Activated gamma-delta T cell (primary cell): ENCODE results near the gene UBALD2.
"Not testable (repeated sequence)": the region's sequence is repeated elsewhere in the genome, so short reads cannot be mapped to it uniquely, and the experiment has no call there.

Source experiments
- DNase-seq: peaks from one replicate; lab custom pipeline; 2025; lab: John Stamatoyannopoulos, UW
- total RNA-seq, 2 donors: gene quantifications; one replicate each; lab custom pipeline; 2026; lab: John Stamatoyannopoulos, UW

The UBALD2 gene
- total RNA-seq, result 30.1 to 32.0 reads per million in 2 donors

GRCh38 chr17:76264755-76265623 lies at the start of gene UBALD2:
TSS of gene UBALD2 (plus strand) at chr17:76265348. CDS start at chr17:76265506, 158 bp downstream.
- peak; percentile 96 for DNase-seq

DNA sequence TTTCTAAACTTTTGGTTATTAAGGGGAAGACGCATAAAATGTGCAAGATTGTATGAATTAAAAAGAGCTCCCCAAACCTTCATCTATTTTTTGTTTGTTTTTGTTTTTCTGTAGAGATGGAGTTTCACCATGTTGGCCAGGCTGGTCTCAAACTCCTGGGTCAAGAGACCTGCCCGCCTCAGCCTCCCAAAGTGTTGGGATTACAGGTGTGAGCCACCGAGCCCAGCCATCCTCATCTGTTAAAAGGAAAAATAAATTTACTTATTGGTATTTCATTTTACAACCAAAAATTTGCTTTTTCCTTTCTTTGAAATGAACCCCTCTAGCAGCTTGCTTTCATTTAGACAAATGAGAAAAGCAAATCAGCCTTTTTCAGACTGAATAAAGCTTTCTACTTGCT lies 48.1 kb upstream of the UBALD2 start:
- DNase-seq, result no peak

DNA sequence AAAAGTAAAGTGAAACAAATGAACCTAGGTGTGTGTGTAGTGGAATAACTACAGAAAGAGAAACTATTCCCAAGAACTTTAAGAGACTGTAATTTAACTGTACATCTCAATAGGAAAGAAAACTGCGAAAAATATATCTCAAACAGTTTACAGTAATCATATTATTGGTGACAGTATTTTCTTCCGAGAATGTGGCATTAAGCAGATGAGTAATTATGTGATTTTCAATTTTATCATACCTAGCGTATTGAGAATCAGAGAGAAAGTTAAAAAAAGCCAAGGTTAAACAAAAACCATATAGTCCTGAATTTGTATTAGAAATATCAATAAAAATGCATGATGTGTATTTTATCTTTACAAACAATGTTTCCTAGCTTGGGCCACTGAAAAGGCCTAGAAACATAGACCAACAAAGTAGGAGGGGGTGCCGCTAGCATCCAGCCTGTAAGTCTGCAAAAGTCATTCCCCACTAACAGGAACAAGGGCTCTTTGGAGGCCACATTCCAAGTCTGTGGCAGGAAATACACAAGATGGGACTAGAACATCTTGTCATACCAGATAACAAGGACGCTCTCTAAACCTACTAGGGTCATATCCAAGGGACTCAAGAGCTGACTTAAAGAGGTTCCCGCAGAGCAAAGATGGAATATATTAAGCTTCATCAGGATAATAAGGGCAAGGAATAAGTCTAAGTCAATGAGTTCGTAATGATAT lies 45.3 kb upstream of the UBALD2 start:
- DNase-seq, result no peak

GRCh38 chr17:76223802-76224201 lies 41.3 kb upstream of the UBALD2 start:
- no peak for DNase-seq

- not testable (repeated sequence) for DNase-seq
Measured at GRCh38 chr17:76225373-76226086, 39.6 kb upstream of the UBALD2 start.

DNA sequence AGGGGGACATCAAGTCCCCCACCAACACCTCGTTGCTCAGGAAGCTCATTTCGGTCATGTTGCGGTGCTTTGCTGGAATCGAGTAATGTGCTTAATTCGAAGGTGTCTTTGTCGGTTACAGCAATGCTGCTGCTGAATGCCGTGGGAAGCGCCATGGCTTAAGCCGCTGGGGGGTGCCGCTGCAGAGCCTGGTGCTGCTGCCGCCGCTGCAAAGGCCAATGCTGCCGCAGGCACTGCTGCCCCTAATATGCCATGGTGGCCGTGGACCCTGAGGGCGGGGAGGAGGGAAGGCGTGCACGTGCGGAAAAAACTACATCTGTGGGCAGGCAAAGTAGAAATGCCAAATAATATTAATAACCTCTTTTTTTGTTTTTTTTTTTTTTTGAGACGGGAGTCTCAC lies 38.4 kb upstream of the UBALD2 start:
- not testable (repeated sequence) for DNase-seq

GRCh38 chr17:76232342-76232741 lies 32.8 kb upstream of the UBALD2 start:
- DNase-seq, result no peak

DNA sequence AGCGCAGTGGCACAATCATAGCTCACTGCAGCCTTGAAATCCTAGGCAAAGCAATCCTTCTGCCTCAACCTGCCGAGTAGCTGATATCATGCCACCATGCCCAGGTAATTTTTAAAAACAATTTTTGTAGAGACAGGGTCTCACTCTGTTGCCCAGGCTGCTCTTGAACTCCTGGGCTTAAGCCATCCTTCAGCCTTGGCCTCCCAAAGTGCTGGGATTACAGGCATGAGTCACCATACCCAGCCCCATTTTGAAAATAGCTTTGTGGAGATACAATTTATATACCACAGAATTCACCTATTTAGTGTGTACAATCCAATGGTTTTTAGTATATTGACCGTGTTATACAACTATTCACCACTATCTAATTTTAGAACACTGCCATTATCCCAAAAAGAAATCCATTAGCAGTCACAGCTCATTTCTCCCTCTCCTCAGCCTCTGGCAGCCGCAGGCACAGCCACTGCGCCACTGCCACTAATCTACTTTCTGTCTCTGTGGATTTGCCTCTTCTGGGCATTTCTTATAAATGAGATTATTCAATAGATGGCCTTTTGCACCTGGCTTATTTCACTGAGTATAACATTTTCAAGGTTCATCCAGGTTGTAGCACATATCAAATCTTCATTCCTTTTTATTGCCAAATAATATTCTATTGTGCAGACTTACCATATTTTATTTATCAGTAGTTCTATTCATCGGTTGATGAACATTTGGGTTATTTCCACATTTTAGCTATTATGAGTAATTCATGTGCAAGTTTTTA lies 31.4 kb upstream of the UBALD2 start:
- DNase-seq, result no peak

DNA sequence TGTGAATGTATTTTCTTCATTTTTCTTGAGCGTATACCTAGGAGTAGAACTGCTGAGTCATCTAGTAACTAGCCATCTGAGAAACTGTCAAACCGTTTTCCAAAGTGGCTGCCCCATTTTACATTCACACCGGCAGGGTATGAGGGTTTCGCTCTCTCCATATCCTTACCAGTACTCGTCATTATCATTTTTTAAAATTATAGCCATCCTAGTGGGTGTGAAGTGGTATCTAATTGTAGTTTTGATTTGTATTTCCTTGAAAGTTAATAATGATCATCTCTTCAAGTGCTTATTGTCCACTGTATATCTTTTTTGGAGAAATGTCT lies 30.8 kb upstream of the UBALD2 start:
- no peak for DNase-seq

GRCh38 chr17:76235883-76236282 lies 29.3 kb upstream of the UBALD2 start:
- no peak for DNase-seq

DNA sequence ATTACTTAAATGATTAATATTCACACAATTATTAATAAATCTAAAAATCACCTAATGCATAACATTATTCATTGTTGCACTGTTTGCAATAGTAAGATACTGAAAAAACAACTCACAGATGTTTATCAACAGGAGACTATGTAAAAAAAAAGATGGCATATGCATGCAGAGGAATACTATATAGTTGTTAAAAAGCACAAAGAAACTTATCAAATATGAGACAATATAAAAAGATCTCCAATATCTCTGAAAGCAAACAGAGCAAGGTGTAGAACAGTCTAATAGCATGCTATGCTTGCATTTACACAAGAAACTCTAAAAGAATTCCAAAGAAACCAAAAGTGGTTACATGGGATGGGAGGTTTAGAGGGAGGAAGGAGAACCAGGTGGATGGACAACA lies 28.5 kb upstream of the UBALD2 start:
- DNase-seq, result no peak

DNA sequence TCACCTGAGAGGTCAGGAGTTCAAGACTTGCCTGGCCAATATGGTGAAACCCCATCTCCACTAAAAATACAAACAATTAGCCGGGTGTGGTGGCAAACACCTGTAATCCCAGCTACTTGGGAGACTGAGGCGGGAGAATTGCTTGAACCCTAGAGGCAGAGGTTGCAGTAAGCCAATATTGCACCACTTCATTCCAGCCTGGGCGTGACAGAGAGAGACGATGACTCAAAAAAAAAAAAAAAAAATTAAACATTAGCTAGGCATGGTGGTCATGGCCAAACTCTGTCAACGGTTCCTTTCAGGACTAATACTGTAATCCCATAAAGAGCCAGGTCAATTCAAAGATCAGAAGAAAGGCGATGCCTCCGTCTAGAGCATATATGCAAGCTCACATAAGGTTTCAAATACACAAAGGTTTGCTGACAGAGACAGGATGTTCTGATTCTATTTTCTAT lies 27.3 kb upstream of the UBALD2 start:
- no peak for DNase-seq

- no peak for DNase-seq
Measured at GRCh38 chr17:76238847-76239537, 26.2 kb upstream of the UBALD2 start.

GRCh38 chr17:76239538-76240274 lies 25.4 kb upstream of the UBALD2 start:
- no peak for DNase-seq

- DNase-seq, result peak; percentile 67
Measured at GRCh38 chr17:76240461-76241203, 24.5 kb upstream of the UBALD2 start, which contains the start of gene RNF157. TSS of gene RNF157 (minus strand) at chr17:76240493. CDS start at chr17:76240240, 253 bp downstream.

- DNase-seq, result no peak
Measured at GRCh38 chr17:76241204-76241538, 24.0 kb upstream of the UBALD2 start.

GRCh38 chr17:76241691-76242255 lies 23.4 kb upstream of the UBALD2 start:
- DNase-seq, result no peak

DNA sequence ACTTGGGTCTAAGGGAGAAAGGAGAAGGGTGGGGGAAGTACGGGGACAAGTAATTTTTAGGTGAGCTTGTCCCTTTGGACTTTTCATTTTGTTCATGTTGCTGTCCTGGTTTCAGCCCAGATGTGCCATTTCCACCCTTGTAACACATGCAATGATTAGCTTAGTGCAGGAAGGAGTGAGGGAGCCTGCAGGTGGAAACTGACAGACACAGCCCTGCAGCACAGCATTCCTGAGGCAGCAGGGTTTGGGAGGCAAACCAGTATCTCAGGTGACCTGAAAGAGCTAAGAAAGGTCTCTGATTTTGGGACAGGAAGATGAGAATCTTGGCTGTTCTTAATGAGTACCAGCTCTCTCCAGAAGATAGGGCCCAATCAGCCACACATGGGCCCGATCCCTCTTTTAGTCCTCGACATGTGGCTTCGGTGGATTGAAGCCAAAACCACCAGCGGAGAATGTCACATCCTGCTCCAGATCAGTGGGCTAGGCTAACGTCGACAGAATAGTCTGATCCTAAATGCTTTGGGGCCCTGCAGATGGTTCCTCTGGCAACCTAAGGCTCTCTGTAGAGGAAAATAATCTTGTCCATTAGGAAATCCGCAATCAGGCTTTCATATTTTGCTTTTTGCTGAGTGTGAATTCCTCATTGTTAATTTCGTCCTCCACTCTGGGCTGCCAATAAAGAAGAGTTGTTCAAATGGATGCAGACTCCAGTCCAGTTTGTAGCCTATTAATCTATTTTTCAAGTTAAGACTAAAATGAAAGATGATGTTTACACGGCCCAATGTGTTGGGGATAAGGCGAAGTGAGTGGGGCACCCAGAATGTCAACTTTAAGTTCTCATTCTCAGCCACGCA lies 21.1 kb upstream of the UBALD2 start:
- DNase-seq, result no peak
